IPS-18c (cell line): ENCODE data around the gene TMEM175.

Source experiments
- H3K4me3 ChIP-seq: 2 replicates; pipeline ENCODE4 v1.7.0; 2013; ENCODE audit warnings: low read depth, mild to moderate bottlenecking, low read length, moderate library complexity; ENCODE audit not compliant: insufficient read depth
- H3K9me3 ChIP-seq: one replicate; pipeline ENCODE4 v1.6.1; 2013; ENCODE audit warnings: mild to moderate bottlenecking, low read length, moderate library complexity; ENCODE audit not compliant: control insufficient read depth, insufficient read depth

Gene TMEM175

DNA sequence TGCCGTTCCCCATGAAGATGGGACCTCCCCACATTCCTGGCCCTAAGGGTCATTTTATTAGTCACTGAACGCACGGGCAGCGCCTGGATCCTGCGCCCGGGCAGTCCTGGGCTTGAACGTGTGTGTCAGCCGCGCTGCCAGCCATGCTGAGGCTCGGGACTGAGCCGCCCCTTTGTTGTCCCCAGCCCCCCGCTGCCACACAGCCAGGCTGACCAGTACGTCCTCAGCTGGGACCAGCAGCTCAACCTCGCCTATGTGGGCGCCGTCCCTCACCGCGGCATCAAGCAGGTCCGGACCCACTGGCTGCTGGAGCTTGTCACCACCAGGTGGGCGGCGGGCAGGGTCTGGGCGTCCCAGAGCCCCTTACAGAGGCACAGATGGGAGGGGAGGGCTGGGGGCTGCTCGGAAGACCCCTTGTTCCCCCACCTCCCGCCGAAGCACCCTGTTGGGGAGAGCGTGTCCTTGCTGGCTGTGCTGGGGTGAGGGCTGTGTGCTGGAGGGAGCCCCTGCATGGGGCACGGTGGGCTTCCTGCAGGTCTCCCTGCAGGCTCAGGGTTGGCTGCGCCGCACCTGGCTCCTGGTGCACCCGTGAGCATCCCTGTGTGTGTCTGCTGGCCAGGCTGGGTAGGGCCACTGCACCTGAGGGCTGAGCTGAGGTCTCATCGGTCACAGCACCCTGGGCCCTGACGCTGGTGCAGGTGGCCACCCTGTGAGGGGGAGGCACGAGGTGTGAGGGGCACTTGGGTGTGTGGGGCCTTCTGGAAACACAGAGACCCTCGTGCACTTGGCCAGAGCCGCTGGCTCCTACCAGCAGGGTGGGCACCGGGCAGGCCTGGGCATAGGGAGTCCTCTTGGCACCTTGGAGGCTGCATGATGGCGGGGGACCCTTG is 55.6 kb downstream of the TMEM175 start:
- no peaks in the 10 kb centered on the region for H3K9me3 ChIP-seq
- H3K4me3 ChIP-seq: no peak overlapping the region; the same call in 1 of the 2 replicates

DNA sequence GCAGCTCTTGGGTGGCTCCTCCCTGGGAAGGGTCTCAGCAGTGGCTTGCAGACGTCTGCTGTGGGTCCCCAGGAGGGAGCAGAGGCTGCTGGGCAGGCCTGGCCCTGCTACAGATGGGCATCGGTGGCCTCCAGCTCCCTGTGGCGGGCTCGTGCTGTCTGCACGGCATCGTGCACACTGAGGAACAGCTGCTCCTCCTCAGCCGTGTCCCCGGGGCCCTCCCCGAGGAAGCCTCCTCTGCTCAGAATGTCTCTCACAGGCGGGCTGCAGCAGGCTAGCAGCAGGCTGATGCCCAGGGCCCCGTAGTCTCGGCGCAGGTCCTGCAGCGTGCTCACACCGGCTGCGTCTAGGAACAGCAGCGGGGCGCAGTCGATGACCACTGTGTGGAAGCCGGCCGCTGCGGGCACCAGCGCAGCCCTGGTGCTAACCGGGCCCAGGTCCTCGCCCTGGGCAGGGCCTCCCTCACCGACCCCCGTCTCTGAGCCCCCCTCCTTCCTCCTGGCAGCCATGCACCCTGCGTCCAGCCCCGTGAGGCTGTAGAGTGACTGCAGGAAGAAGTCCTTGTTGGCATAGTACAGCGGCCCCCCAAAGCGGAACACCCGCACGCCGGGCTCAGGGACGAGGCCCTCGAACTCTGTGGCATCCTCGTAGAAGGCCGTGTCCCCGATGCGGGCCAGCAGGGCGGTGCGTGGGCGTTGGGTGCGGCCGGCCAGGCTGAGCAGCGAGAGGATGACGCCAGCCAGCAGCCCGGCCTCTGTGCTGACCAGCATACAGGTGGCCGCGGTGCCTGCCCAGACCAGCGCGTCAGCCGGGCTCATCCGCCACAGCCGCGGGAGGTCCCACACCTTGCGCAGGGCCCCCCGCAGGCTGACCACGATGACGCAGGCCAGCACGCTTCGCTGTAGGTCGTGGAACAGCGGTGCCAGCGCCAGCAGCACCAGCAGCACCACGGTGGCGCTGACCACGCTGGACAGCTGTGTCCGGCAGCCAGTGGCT is 56.8 kb downstream of the TMEM175 start:
- Histone ChIP-seq H3K4me3 (no peak overlapping the region), H3K9me3 (no peaks in the 10 kb centered on the region)

DNA sequence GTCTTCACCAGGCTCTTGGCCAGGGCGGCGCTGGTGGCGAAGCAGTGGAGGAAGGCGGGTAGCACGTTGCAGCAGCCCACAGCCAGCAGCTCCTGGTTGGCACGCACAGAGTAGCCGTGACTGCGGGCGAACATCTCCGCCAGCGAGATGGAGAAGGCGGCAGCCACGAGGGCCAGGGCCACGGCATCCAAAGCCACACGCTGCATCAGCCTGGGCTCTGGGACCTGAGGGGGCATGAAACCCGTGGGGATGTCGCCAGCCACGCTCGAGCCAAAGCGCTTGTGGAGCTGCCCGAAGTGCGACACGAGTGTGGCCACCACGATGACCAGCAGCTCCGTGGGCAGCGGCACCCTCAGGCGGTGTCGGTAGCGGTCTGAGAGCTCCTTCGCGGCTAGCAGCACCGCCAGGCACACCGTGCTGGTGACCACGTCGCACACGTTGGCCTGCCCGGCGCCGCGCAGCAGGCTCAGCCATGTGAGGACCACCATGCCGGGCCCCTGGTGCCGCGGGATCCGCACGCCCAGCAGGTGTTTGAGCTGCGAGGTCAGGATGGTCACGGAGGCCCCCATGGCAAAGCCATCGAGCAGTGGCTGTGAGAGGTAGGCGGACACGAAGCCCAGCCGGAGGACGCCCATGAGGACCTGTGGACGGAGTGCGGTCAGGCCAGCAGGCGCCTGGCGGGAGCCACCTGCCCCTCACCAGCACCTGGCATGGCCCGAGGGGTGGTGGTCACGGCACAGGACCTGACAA is 57.6 kb downstream of the TMEM175 start:
- no peaks in the 10 kb centered on the region for H3K9me3 ChIP-seq
- no peak overlapping the region for H3K4me3 ChIP-seq

DNA sequence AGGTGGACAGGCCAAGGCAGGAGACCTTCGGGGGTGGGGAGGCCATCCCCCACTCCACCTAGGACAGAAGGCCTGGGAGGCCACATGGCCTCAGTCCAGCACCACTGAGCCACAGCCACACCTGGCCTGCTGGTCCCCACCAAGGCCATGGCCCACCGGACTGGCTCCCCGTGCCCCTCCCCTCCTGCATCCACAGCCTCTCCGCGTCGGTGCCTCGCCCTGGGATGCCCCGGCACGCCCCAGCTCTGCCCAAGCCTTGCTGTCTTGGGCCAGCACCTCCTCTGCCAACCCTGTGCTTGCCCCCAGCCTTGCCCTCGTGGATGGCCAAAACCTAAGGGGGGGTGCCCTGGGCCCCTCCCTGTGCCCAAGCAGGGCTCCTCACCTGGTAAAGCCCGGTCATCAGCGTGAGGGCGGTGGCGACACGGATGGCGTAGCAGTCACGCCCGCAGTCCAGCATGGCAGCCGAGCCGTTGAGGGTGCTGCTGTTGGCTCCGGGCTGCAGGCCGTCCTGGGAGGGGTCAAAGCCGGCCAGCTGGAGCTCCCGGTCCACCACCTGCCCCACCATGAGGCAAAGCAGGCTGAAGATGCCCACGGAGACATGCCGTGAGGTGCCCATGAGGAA is 58.6 kb downstream of the TMEM175 start:
- H3K4me3 ChIP-seq: no peak overlapping the region
- no peaks in the 10 kb centered on the region for H3K9me3 ChIP-seq

DNA sequence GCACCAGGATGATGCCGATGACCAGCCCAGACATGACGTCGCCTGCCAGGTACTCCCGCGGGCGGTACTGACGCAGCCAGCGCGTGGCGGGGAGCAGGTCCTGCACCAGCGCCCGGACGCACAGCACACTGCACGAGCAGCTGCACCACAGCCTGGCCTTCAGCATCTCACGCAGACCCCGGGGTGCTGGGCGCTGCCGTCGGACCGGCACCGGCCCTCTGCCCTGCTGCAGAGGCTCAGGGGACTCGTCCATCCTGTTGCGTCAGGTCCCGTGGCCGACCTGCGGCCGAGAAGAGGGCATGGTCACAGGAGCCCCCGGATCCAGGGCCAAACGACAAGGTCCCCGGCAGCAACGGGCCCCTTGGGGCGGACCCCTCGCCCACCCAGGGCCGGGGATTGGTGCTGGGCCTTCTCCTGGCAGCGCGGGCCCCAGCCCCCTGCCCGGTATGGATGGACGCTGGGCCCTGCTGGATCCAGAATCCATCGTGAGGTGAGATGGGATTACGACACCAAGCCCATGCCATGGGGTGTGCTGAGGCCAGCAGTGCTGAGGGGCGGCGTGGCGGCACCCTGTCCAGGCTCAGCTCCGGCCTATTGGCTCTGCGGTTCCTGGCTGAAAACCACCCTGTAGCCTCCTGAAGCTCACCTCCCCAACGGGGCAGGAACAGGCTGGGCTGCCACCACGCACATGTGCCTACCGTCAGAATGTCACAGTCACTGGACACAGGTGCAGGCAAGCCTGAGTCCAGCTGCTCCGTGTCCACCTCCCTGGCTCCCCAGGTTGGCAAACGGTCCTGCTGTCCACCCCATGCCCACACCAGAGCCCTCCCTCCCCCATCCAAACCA is 59.4 kb downstream of the TMEM175 start:
- no peak overlapping the region for H3K4me3 ChIP-seq

DNA sequence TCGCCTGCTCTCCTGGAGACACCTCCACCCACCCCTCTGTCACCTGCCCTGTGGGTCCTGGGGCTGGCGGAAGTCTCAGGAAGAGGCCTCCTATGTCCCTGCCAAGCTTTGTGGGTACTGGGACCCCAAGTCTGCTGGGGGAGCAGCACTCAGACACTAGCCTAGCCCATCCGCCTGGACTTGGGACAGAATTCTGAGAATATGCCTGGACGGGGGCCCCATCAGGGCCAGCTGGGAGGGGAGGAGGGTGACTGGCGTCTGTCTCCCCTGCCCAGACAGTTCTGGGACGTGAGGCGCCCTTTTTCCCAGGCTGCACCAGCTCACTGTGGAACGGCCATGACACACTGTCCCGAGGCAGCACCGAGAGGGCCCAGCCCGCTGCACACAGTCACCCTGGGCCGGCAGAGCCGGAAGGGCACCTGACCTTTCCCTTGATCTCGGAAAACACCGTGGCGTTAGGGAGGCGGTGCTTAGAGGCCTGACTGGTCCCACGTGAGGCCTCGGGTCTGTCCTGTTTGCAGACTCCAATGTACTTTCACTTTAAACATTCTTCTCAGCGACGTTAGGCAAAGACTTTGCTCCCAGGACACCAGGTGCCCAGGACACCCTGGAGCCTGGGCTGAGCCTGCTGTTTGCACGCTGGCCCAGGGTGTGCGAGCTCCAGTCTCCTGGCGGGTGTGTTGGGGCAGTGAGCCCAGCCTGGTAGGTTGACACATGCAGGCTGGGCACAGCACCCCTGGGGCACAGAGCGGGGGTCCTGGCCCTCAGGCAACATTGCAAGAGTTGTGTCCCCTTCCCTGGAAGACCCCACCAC is 60.2 kb downstream of the TMEM175 start:
- Histone ChIP-seq H3K4me3 (no peak overlapping the region), H3K9me3 (no peaks in the 10 kb centered on the region)

More for the DNA sequence above, 59.4 kb downstream of the TMEM175 start:
- H3K9me3 ChIP-seq: no peaks in the 10 kb centered on the region

DNA sequence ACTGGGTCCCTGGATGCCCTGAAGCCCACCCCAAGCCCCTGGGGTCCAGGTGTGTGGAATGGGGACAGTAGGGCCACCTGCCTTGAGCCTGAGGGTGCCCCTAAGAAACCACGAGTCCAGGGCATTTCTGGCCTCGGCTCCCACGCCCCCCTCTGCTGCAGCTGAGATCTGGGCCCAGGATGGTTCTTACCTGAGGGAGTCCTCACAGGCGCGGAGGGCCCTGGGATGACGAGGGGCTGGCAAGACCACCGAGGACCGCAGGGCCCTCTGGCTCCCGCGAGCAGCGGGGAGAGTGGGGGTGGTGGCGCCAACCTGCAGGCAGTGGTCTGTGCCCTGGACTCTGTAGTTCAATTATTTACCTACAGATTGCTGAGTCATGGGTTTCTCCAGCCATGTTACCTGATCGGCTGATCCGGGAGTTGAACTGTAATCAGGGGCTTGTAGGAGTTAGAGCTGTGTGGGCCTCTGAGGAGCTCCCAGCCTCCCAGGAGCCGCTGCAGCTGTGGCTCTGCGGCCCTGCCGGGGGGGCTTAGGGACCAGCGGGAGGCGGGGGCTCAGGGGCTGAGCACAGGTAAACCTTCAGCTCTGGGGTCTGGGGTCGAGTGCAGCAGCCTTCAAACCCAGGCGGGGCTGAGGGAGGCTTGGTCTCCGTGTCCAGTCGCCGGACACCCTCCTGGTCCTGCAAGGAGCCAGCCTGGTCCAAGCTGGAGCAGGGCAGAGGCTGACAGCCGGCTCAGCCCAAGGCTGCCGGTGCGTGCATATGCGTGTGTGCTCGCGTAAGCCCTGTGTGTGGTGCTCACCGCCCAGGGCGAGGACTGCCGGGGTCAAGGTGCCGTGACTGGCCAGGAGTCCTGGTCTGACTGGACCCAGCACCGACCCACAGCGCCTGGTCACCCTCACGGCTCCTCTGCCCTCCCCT is 61.1 kb downstream of the TMEM175 start, which contains the start of gene SLC26A1:
SLC26A1 (minus strand) TSS at position 294 of the 919 bp plus-strand sequence. CDS start 1,701 bp downstream, outside the sequence.
- Histone ChIP-seq H3K9me3 (no peaks in the 10 kb centered on the region), H3K4me3 (no peak within 1 kb of the TSS)

DNA sequence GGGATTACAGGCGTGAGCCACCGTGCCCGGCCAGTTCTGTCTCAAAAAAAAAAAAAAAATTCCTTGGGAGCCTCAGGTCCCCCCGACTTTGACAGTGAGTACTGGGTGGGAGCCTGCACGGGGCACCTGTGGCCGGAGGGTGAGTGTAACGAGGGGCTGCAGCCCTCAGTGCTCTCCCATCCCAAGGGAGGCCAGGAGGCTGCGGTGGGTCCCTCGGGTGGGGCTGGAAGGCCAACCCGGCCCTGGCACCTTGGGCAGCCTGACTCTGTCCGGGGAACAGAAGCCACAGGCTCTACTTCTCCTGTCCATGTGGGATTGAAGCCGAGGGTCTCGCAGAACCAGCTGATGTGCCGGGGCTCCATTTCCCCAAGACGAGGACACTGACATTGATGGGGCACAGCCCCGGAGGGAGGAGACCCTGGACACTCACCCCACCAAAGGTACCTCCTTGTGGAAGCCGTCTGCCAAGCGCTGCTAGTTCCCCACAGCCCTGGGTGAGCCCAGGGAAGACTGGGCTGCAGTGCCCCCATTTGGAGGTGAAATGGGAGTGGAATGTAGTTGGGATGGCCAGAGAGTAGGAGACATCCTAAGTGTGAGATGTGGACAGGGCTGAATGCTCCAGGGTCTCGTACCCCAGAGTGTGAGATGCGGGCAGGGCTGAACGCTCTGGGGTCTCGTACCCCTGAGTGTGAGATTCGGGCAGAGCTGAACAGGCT is 63.2 kb downstream of the TMEM175 start:
- Histone ChIP-seq H3K4me3 (no peak overlapping the region), H3K9me3 (no peaks in the 10 kb centered on the region)

DNA sequence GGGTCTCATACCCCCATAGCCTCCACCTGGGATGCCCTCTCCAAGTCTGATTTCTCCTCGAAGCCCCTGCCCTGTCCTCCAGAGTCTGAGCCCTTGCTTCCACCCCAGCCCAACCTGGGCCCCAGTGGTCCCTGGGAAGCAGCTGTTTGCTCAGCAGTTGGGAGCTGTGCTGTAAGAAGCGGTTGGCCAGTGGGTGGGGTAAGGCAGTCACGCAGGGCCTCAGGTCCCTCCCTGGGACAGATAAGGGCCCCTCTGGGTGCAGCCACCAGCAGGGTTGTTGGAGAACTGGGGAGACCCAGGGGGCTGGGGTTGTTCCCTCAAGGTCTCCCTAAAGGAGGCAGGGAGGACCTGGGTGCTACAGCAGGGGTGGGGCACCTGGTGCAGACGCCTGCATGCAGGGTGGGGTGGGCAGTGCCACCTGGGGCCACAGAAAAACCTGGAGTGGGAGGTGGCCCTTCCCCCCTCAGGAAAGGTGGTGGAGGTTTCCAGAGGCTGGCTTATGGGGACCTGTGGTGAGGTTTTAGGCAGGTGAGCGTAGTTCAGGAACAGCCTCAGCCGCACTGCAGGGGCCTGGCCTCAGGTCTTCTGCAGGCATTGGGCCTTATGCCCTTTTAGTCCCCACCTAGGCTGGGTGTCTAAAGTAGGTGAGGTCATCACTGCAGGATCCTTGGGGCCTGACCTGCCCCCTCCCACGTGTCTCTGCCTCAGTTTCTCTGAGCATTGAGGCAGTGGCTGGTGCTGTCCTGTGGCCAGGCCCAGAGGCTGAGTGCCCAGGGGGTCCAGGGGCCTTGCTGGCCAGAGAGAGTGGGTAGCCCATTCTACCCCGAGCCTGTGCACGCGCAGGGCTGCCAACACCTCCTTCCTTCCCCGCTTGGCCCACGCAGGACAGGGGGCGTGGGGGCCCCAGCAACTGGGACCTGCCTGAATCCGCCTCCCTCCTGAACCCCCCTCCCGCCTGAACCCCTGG is 64.1 kb downstream of the TMEM175 start:
- H3K9me3 ChIP-seq: no peaks in the 10 kb centered on the region
- H3K4me3 ChIP-seq: no peak overlapping the region; the same call in 1 of the 2 replicates

DNA sequence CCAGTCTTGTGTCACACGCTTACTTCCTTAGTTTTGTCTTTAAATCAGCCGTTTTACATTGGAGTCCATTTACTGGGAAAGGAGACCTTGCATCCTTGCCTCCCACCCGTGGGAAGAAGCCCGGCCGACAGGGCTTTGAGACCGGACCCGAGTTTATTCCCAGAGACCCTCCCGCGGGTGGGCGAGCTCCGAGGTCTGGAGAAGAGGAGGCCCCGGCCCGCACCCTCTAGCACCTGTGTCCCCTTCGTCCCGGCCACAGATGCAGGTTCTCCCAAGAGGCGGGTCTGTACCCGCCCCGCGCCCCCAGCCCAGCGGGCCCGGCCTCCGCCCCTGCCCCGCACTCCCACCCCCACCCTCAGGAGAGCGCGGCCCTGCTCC is 64.7 kb downstream of the TMEM175 start:
- Histone ChIP-seq H3K4me3 (no peak overlapping the region; the same call in 1 of the 2 replicates), H3K9me3 (no peaks in the 10 kb centered on the region)

DNA sequence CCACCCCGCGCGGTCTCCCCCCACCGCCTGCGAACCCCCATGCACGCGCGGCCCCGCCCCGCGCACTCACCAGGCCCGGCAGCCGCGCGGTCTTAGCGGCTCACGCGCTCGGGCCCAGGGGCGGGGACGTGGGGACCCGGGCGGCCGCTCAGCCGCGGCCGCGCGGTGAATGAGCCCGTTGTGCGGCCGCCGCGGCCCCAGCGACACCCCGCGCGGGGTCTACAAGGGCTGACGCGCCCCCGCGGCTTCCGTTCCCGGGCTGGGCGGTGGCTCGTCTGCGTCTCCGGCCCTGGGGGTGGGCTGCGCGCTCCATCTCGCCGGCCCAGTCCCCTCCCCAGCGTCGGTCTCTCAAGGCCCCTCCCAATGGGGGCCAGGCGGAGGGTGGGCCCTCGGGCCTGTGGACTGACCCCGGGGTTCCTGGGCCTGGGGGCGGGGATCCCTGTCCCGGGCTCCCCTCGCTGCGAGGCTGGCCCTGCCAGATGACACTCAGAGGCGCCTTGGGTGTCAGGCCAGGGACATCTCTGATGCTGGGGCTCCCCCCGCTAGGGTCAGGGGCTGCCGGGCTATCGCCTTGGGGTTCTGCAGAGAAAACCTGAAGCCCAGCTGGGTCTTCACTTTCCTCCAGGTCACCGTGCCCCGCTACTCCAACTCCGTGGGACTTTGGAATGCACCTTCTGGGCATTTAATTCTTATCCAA is 65.3 kb downstream of the TMEM175 start:
- peak overlapping the region; percentile 36; the same call in 1 of the 2 replicates for H3K4me3 ChIP-seq
- no peaks in the 10 kb centered on the region for H3K9me3 ChIP-seq

DNA sequence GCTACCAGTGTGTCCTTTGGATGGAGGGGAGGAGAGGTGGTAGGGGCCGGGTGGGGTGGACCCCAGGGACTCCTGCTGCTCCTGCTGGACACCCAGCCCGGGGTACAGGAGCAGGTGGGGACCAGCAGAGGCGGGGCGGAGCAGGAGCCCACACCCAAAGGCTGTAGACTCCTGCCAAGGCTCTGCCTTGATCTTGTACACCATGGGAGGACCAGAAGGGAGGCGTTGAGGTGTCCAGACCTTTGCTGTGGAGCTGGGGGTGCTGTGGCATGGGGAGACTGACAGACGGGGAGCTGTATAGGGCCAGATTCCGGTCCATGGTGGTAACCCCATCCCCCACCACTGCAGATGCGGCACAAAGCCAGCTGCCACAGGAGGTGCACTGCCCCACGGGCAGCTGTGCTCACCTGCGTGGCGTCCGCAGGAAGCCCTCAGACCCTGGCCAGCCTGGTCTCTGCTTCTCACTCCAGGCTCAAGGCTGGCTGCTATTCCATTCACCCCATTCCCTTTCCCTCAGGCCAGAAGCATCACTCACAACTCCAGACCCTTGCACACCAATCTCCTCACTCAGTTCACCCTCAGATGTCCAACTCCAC is 65.9 kb downstream of the TMEM175 start:
- Histone ChIP-seq H3K4me3 (no peak overlapping the region; the same call in 1 of the 2 replicates), H3K9me3 (no peaks in the 10 kb centered on the region)
